Tibial nerve (tissue), 4 donors: ENCODE data around the gene RETREG1. TPM values are rescaled to one million over a fixed set of nuclear protein-coding genes. Genes with fewer than 3 reads are reported as not detected.

ENCODE experiments used
- DNase-seq, 2 donors: peaks; one replicate each; pipeline ENCODE4 v3.0.0-alpha.2; 2019; ENCODE audit warnings: low spot score in 2 of 2
- H3K27ac ChIP-seq, 4 donors: fragments of 200-600 bp; sonication (generic) in 3 of 4; one replicate each; pipeline ENCODE4 v1.5.1; 2017 to 2019; ENCODE audit warnings: mild to moderate bottlenecking in 1 of 4
- H3K27me3 ChIP-seq, 2 donors: fragments of 200-600 bp; sonication (generic) in 1 of 2; one replicate each; pipeline versions ENCODE4 v1.5.1 to v1.6.0; 2017 to 2019
- H3K36me3 ChIP-seq, 3 donors: fragments of 200-600 bp; sonication (generic); one replicate each; pipeline ENCODE4 v1.5.1; 2018 to 2019
- H3K4me1 ChIP-seq, 4 donors: fragments of 200-600 bp; sonication (generic) in 3 of 4; one replicate each; pipeline ENCODE4 v1.5.1; 2017 to 2019
- H3K4me3 ChIP-seq, 4 donors: fragments of 200-600 bp; sonication (generic) in 3 of 4; one replicate each; pipeline ENCODE4 v1.5.1; 2017 to 2019; ENCODE audit warnings: mild to moderate bottlenecking in 1 of 4, moderate library complexity in 1 of 4
- H3K9me3 ChIP-seq, 4 donors: fragments of 200-600 bp; sonication (generic) in 3 of 4; one replicate each; pipeline ENCODE4 v1.5.1; 2017 to 2019
- EP300 ChIP-seq, 2 donors: sonication (generic); formaldehyde crosslinking; IDR thresholded peaks; one replicate each; pipeline ENCODE4 v1.6.1; 2017; ENCODE audit warnings: antibody characterized with exemption in 2 of 2, mild to moderate bottlenecking in 1 of 2
- POLR2A ChIP-seq, 2 donors: fragments of 450-650 bp; IDR thresholded peaks; one replicate each; pipeline ENCODE4 v1.6.1; 2017; ENCODE audit warnings: antibody characterized with exemption in 2 of 2, mild to moderate bottlenecking in 2 of 2, moderate library complexity in 2 of 2
- WGBS, 2 donors: methylation state at CpG; one replicate each; pipeline ENCODE4 v1.1.5; 2018; 5-methylcytosine and 5-hydroxymethylcytosine counted together
- total RNA-seq, 4 donors: library from RNA; depleted of rRNA; stranded (reverse); fragments of >200 nt; gene quantifications; one replicate each; pipeline ENCODE4 v1.1.0, GENCODE V29; 2016
- TF ChIP-seq, protein P1 (sequence below), 5 experiments: fragments of 200-600 bp in 3 of 5; fragments of 450-650 bp in 2 of 5; sonication (generic) in 3 of 5; IDR thresholded peaks; one replicate each; pipeline ENCODE4 v1.5.1; 2016 to 2019; ENCODE audit warnings: antibody characterized with exemption in 5 of 5, mild to moderate bottlenecking in 3 of 5, moderate library complexity in 2 of 5

Gene RETREG1
- total RNA-seq, 4 donors from 2014 or later: 57.5 to 90.9 (median 77.0) TPM

DNA sequence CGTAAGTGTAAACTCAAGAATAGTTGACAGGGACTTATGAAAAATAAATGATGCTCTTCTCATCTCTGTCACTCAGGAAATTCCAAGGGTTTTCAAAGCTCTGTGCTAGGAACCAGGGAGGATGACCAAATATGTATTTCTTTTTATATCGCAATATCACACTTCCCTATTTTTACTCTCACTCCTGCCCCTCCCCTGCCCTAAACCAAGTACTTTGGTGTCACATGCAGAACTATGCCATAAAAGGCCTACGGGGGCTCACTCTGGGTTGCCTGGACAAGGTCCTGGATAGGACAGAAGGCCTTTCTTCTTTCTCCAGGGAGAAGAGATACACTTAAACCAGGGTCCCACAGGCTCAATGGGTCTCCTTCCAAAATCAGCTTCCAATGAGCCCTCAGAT is 8.3 kb upstream of the RETREG1 start:
- H3K4me3 ChIP-seq: no peak overlapping the region
- no peaks in the 10 kb centered on the region for H3K27me3 ChIP-seq
- TF ChIP-seq, protein P1, sequence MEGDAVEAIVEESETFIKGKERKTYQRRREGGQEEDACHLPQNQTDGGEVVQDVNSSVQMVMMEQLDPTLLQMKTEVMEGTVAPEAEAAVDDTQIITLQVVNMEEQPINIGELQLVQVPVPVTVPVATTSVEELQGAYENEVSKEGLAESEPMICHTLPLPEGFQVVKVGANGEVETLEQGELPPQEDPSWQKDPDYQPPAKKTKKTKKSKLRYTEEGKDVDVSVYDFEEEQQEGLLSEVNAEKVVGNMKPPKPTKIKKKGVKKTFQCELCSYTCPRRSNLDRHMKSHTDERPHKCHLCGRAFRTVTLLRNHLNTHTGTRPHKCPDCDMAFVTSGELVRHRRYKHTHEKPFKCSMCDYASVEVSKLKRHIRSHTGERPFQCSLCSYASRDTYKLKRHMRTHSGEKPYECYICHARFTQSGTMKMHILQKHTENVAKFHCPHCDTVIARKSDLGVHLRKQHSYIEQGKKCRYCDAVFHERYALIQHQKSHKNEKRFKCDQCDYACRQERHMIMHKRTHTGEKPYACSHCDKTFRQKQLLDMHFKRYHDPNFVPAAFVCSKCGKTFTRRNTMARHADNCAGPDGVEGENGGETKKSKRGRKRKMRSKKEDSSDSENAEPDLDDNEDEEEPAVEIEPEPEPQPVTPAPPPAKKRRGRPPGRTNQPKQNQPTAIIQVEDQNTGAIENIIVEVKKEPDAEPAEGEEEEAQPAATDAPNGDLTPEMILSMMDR (IDR thresholded peaks at IDR 0.05): no peak
- TF ChIP-seq POLR2A (IDR thresholded peaks at IDR 0.05): no peak
- TF ChIP-seq EP300 (IDR thresholded peaks at IDR 0.05): no peak
- H3K4me1 ChIP-seq: peaks cover 0 to 39% (median 17%) of the 10 kb centered on the region in 4 donors
- peak overlapping the region in 2 of 4 donors; percentile 43 to 68 for H3K27ac ChIP-seq
- no peak for DNase-seq
- H3K9me3 ChIP-seq: no peaks in the 10 kb centered on the region
- WGBS, 2 donors: 51 to 60% methylated on average over 3 of the region's 3 CpGs
- H3K36me3 ChIP-seq: no peaks in the 10 kb centered on the region

DNA sequence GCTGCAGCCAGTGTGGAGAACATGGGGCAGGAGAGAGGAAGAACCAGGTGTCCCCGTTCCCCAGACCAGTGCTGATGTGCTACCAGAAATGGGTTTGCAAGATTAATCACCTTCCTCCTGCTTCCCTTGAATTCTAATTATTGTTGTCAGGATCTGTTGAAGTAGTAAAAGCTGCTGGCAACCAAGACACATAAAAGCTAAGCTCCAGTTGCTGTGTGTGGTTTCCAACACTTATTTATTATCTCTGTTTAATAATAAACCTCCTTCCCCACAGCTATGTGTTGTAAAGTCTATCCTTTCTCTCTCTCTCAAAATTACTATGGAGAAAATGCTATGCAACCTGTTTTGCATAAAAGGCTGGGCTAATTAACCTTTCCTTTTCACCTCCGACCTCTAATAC is 2.3 kb upstream of the RETREG1 start:
- DNase-seq: no peak
- no peaks in the 10 kb centered on the region for H3K27me3 ChIP-seq
- peak overlapping the region in 1 of 4 donors; percentile 27 for H3K27ac ChIP-seq
- no peak for TF ChIP-seq POLR2A (IDR thresholded peaks at IDR 0.05)
- TF ChIP-seq, protein P1 (IDR thresholded peaks at IDR 0.05): no peak
- TF ChIP-seq EP300 (IDR thresholded peaks at IDR 0.05): no peak
- no peaks in the 10 kb centered on the region for H3K9me3 ChIP-seq
- no peak overlapping the region for H3K4me3 ChIP-seq
- no peaks in the 10 kb centered on the region for H3K36me3 ChIP-seq
- H3K4me1 ChIP-seq: peaks cover 0 to 13% (median 9%) of the 10 kb centered on the region in 4 donors
- 79 to 81% methylated on average over 2 of the region's 2 CpGs for WGBS, 2 donors

DNA sequence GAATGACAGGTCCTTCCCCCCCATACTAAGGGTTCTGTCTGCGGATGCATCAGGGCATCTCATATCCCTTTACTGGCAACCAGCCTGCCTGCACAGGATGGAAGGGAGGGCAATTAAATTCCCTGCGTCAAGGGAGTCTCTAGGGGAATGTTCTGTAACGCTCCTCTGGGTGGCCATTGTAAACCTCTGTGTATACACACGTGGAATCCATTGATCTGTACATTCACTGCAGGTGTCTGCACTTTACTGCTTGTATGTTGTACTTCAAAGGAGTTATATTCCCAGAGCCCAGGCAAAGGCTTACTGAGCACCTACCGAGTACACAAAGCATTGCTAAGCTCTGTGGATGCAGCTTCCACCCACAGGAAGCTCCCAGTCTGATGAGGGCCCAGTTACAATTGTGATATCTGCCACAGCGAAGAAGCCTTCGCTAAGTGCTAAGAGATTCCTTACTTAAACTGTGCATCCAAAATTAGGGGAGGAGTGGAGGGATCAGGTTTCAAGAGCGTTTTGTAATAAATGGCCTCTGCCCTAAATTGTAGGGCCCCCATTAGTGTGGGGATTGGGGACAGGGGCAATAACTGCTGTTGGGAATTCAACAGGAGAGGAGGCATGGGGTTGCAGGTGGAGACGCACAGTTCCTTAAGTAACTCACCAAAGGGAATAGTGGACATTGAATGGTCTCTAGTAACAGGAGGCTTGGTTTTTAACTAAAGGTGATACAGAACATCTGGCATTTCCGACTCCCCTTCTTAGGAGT is 1.5 kb upstream of the RETREG1 start:
- Histone ChIP-seq H3K4me3 (no peak overlapping the region), H3K4me1 (peaks cover 0 to 13% (median 9%) of the 10 kb centered on the region in 4 donors), H3K36me3 (no peaks in the 10 kb centered on the region), H3K9me3 (no peaks in the 10 kb centered on the region), H3K27me3 (no peaks in the 10 kb centered on the region), H3K27ac (peak overlapping the region in 2 of 4 donors; percentile 91 to 92)
- TF ChIP-seq, protein P1 (IDR thresholded peaks at IDR 0.05): no peak
- TF ChIP-seq EP300 (IDR thresholded peaks at IDR 0.05): no peak
- TF ChIP-seq POLR2A (IDR thresholded peaks at IDR 0.05): no peak
- no peak for DNase-seq
- WGBS, 2 donors: 78 to 82% methylated on average over 10 of the region's 10 CpGs

DNA sequence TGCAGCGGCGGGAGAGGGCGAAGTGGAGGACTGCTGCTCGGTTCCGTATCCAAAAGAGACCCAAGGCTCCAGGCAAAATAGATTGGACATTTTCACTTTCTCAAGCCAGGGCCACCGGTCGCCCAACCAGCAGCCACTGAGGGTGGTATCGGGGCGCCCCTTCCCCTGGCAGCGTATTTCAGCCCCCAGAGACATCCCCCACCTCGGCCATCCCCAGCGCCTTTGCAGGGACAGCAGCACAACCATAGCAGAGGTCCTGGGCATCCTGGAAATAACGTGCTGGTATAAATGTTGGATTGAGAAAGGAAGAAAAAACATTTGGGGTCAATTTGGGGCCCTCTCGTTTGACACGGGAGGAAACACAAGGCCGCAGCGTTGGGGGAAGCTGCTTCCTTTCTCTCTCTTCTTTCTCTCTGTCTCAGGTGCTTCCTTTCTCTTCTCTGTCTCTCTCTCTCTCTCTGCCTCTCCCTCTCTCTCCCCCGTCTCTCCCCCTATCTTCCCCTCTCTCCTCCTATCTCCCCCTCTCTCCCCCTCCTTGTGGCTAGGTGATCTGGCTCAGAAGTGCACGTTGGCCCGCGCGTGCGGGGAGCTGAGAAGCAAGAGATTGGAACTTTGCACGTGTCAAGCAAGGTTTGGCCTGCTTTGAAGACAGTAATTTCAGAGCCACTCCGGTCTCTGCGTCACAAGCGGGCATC is 624 bp upstream of the RETREG1 start:
- DNase-seq: no peak
- H3K4me3 ChIP-seq: peak overlapping the region; percentile 69 to 88 (median 72)
- no peaks in the 10 kb centered on the region for H3K9me3 ChIP-seq
- H3K36me3 ChIP-seq: no peaks in the 10 kb centered on the region
- peaks cover 0 to 13% (median 9%) of the 10 kb centered on the region in 4 donors for H3K4me1 ChIP-seq
- 30 to 37% methylated on average over 22 to 27 of the region's 27 CpGs for WGBS, 2 donors
- H3K27ac ChIP-seq: peak overlapping the region; percentile 72 to 92 (median 86)
- TF ChIP-seq, protein P1 (IDR thresholded peaks at IDR 0.05): no peak
- TF ChIP-seq EP300 (IDR thresholded peaks at IDR 0.05) (no peak), POLR2A (IDR thresholded peaks at IDR 0.05) (no peak)
- H3K27me3 ChIP-seq: no peaks in the 10 kb centered on the region
